H1 (cell line): ENCODE data around the gene ACP3. TPM values are rescaled to one million over a fixed set of nuclear protein-coding genes. Genes with fewer than 3 reads are reported as not detected.

ENCODE experiments used
- CTCF ChIA-PET: fragments of 300-600 bp; sonication (Branson Sonifier 250); formaldehyde crosslinking; loops from one replicate; lab custom pipeline; 2021; ENCODE audit not compliant: partially characterized antibody; lab: Charles Lee
- POLR2A ChIA-PET: fragments of 300-600 bp; sonication (Branson Sonifier 250); formaldehyde crosslinking; loops from one replicate; lab custom pipeline; 2021; ENCODE audit warnings: inconsistent platforms; ENCODE audit not compliant: partially characterized antibody; lab: Charles Lee
- DNase-seq, 2 experiments: peaks; one replicate each; pipeline versions ENCODE4 v3.0.0 to v3.0.0-alpha.2; 2010 to 2022; ENCODE audit warnings: low spot score in 2 of 2, low read depth in 1 of 2, mixed read lengths in 1 of 2
- FAIRE-seq: peaks from 2 replicates; lab custom pipeline; 2011; peaks lifted over from hg19 to GRCh38; lab: Jason Lieb, UNC
- H2AFZ ChIP-seq: 2 replicates; pipeline ENCODE4 v1.8.1; 2012; ENCODE audit warnings: low read length, inconsistent platforms
- H2AK5ac ChIP-seq: 2 replicates; pipeline ENCODE4 v1.6.1; 2013; ENCODE audit warnings: low read depth, low read length
- H2BK120ac ChIP-seq: replicated peaks from 2 replicates; pipeline ENCODE3; 2013; ENCODE audit warnings: low read depth, low read length, inconsistent platforms
- H2BK12ac ChIP-seq: 2 replicates; pipeline ENCODE4 v1.6.1; 2013; ENCODE audit warnings: low read depth, low read length
- H2BK15ac ChIP-seq: 2 replicates; pipeline ENCODE4 v1.6.1; 2013; ENCODE audit warnings: low read length
- H2BK20ac ChIP-seq: 2 replicates; pipeline ENCODE4 v1.6.1; 2013; ENCODE audit warnings: low read length
- H2BK5ac ChIP-seq: 2 replicates; pipeline ENCODE4 v1.6.1; 2013; ENCODE audit warnings: low read depth, low read length
- H3K14ac ChIP-seq: 2 replicates; pipeline ENCODE4 v1.6.1; 2013; ENCODE audit warnings: inconsistent platforms; ENCODE audit not compliant: insufficient read length
- H3K18ac ChIP-seq: 2 replicates; pipeline ENCODE4 v1.6.1; 2013; ENCODE audit warnings: low read length; ENCODE audit errors: extremely low read depth
- H3K23ac ChIP-seq: 2 replicates; pipeline ENCODE4 v1.6.1; 2013; ENCODE audit warnings: inconsistent platforms; ENCODE audit not compliant: insufficient read length
- H3K23me2 ChIP-seq: 2 replicates; pipeline ENCODE4 v1.6.1; 2013; ENCODE audit warnings: low read depth, low read length
- H3K27ac ChIP-seq: 2 replicates; pipeline ENCODE4 v1.6.1; 2011; ENCODE audit warnings: low read depth, low read length, inconsistent platforms
- H3K27me3 ChIP-seq, 4 experiments: replicated peaks in 1 of 4; 1 replicate in 1 of 4; 2 replicates in 3 of 4; pipeline versions ENCODE4 v1.6.1 to v1.8.1; 2011 to 2013; ENCODE audit warnings: low read length in 3 of 4, mild to moderate bottlenecking in 3 of 4, inconsistent platforms in 2 of 4, mixed read lengths in 2 of 4, moderate library complexity in 1 of 4; ENCODE audit not compliant: control insufficient read depth in 3 of 4, insufficient read depth in 3 of 4; ENCODE audit errors: extremely low read depth in 1 of 4
- H3K36me3 ChIP-seq, 4 experiments: 2 replicates each; pipeline versions ENCODE4 v1.6.1 to v1.8.1; 2011 to 2013; ENCODE audit warnings: mild to moderate bottlenecking in 4 of 4, low read length in 3 of 4, moderate library complexity in 2 of 4, control low read depth in 1 of 4, inconsistent platforms in 1 of 4; ENCODE audit not compliant: insufficient read depth in 4 of 4, control insufficient read depth in 2 of 4
- H3K4ac ChIP-seq: replicated peaks from 2 replicates; pipeline ENCODE3; 2013; ENCODE audit warnings: low read length, low read depth, mixed read lengths, inconsistent platforms; ENCODE audit not compliant: insufficient read length
- H3K4me1 ChIP-seq, 4 experiments: replicated peaks in 1 of 4; 1 replicate in 1 of 4; 2 replicates in 3 of 4; pipeline versions ENCODE4 v1.6.1 to v1.8.1; 2011 to 2013; ENCODE audit warnings: low read length in 3 of 4, inconsistent platforms in 2 of 4, mixed read lengths in 1 of 4; ENCODE audit not compliant: insufficient read depth in 4 of 4, control insufficient read depth in 3 of 4
- H3K4me2 ChIP-seq, 2 experiments: 2 replicates each; pipeline versions ENCODE4 v1.6.1 to v1.8.1; 2011 to 2013; ENCODE audit warnings: low read depth in 2 of 2, low read length in 2 of 2, control low read depth in 1 of 2, inconsistent platforms in 1 of 2, mild to moderate bottlenecking in 1 of 2; ENCODE audit not compliant: insufficient read depth in 1 of 2
- H3K4me3 ChIP-seq, 4 experiments: fragments of 200-600, 300-600 bp in 1 of 4; sonication (generic), shearing (Covaris generic), sonication (Bioruptor Twin) in 1 of 4; 2 replicates each; pipeline versions ENCODE4 v1.5.1 to v1.8.1; 2011 to 2016; ENCODE audit warnings: low read length in 4 of 4, low read depth in 3 of 4, control low read depth in 2 of 4, inconsistent platforms in 2 of 4, mild to moderate bottlenecking in 2 of 4, mixed read lengths in 1 of 4, moderate library complexity in 1 of 4; ENCODE audit not compliant: insufficient read depth in 2 of 4; ENCODE audit errors: extremely low read depth in 1 of 4
- H3K56ac ChIP-seq: replicated peaks from 2 replicates; pipeline ENCODE3; 2013; ENCODE audit warnings: low read depth, mild to moderate bottlenecking, mixed read lengths, low read length, inconsistent platforms; ENCODE audit not compliant: insufficient read length
- H3K79me1 ChIP-seq: 2 replicates; pipeline ENCODE4 v1.6.1; 2013; ENCODE audit warnings: low read depth, low read length, control low read depth
- H3K79me2 ChIP-seq, 2 experiments: 2 replicates each; pipeline versions ENCODE4 v1.6.1 to v1.8.1; 2012 to 2013; ENCODE audit warnings: low read length in 2 of 2, mild to moderate bottlenecking in 2 of 2, inconsistent platforms in 1 of 2; ENCODE audit not compliant: insufficient read depth in 2 of 2, control insufficient read depth in 1 of 2
- H3K9ac ChIP-seq, 4 experiments: replicated peaks in 1 of 4; 1 replicate in 1 of 4; 2 replicates in 3 of 4; pipeline versions ENCODE4 v1.6.1 to v1.8.1; 2011 to 2013; ENCODE audit warnings: low read depth in 3 of 4, low read length in 3 of 4, control low read depth in 2 of 4, mild to moderate bottlenecking in 2 of 4, moderate library complexity in 2 of 4, inconsistent platforms in 1 of 4; ENCODE audit errors: extremely low read depth in 1 of 4
- H3K9me3 ChIP-seq, 2 experiments: 2 replicates each; pipeline versions ENCODE4 v1.6.1 to v1.8.1; 2012 to 2013; ENCODE audit warnings: mild to moderate bottlenecking in 2 of 2, moderate library complexity in 2 of 2, control low read depth in 1 of 2, inconsistent platforms in 1 of 2, low read depth in 1 of 2, low read length in 1 of 2, mixed read lengths in 1 of 2; ENCODE audit not compliant: insufficient read depth in 2 of 2
- H4K20me1 ChIP-seq, 2 experiments: replicated peaks in 1 of 2; 2 replicates each; pipeline versions ENCODE3 to v1.8.1; 2011 to 2013; ENCODE audit warnings: inconsistent platforms in 2 of 2, low read length in 2 of 2, mild to moderate bottlenecking in 1 of 2; ENCODE audit not compliant: insufficient read depth in 2 of 2, control insufficient read depth in 1 of 2
- H4K5ac ChIP-seq: 2 replicates; pipeline ENCODE4 v1.6.1; 2013; ENCODE audit warnings: low read length, low read depth, mixed read lengths, inconsistent platforms; ENCODE audit not compliant: insufficient read length
- H4K8ac ChIP-seq: 2 replicates; pipeline ENCODE4 v1.8.0; 2013; ENCODE audit warnings: mild to moderate bottlenecking, moderate library complexity, low read length, inconsistent platforms; ENCODE audit not compliant: insufficient read depth; ENCODE audit errors: extremely low read depth
- H4K91ac ChIP-seq: replicated peaks from 2 replicates; pipeline ENCODE3; 2013; ENCODE audit warnings: low read length, mixed read lengths, inconsistent platforms; ENCODE audit not compliant: insufficient read length
- EZH2 ChIP-seq: fragments of 200-600 bp; sonication (generic); IDR thresholded peaks from 2 replicates; pipeline ENCODE4 v1.7.1; 2012; ENCODE audit warnings: low read depth, mild to moderate bottlenecking, moderate library complexity, low read length, inconsistent platforms; ENCODE audit not compliant: severe bottlenecking
- POU5F1 ChIP-seq: IDR thresholded peaks from 2 replicates; pipeline ENCODE4 v1.6.1; 2011; ENCODE audit warnings: low read depth, mild to moderate bottlenecking, low read length, moderate library complexity
- TEAD4 ChIP-seq: IDR thresholded peaks from 2 replicates; pipeline ENCODE4 v1.6.1; 2012; ENCODE audit warnings: low read depth, low read length, inconsistent platforms, mixed read lengths
- WGBS, 2 experiments: shearing (Covaris generic) in 1 of 2; methylation state at CpG; one replicate each; pipeline versions ENCODE4 v1.1.6 to v1.1.7; 2013 to 2015; ENCODE audit warnings: low lambda C conversion rate in 2 of 2, mixed read lengths in 2 of 2, inconsistent platforms in 1 of 2, low coverage in 1 of 2, missing lambda C conversion rate in 1 of 2; ENCODE audit not compliant: insufficient replicate concordance in 2 of 2, insufficient coverage in 1 of 2, insufficient read length in 1 of 2; ENCODE audit errors: extremely low coverage in 1 of 2, missing lambda C conversion rate in 1 of 2; 5-methylcytosine and 5-hydroxymethylcytosine counted together
- polyA plus RNA-seq, 7 experiments: library from polyadenylated mRNA; depleted of rRNA in 3 of 7; stranded (reverse) in 5 of 7; unstranded in 2 of 7; fragments of >200 nt in 5 of 7; fragments of 200-250 nt in 2 of 7; gene quantifications; 1 replicate in 5 of 7; 2 replicates in 1 of 7; 4 replicates in 1 of 7; pipeline versions ENCODE4 v1.2.1 to v1.2.3, GENCODE V29; 2011 to 2013; ENCODE audit warnings: missing spikeins in 2 of 7, mixed read lengths in 2 of 7
- total RNA-seq: library from RNA; stranded (reverse); fragmentation: NEBNext Ultra II Directional; extraction: Animal tissue kit (Norgen Biotek cat#: 25700); gene quantifications from 2 replicates; pipeline ENCODE4 v1.2.1, GENCODE V29; 2021

Gene ACP3
- total and polyA plus RNA-seq, 2 of the 8 experiments (the other 6 are each of a cell fraction or from before 2014, with no cell fraction given), result 1.2 to 1.4 TPM

GRCh38 chr3:132276228-132276906, 40.8 kb upstream of the ACP3 start:
- H2BK20ac ChIP-seq, result no peak overlapping the region
- H3K4ac ChIP-seq, result no peak overlapping the region
- no peak overlapping the region for H2AFZ ChIP-seq
- no peaks in the 10 kb centered on the region for H3K4me1 ChIP-seq
- no peaks in the 10 kb centered on the region for H3K23me2 ChIP-seq
- DNase-seq (no peak), FAIRE-seq (no peak)
- TF ChIP-seq POU5F1, result no peak
- no peak for TF ChIP-seq TEAD4
- TF ChIP-seq EZH2, result no peak
- H3K18ac ChIP-seq, result no peak overlapping the region
- no peak overlapping the region for H3K56ac ChIP-seq
- POLR2A ChIA-PET, result no interaction called here
- no peak overlapping the region for H3K4me3 ChIP-seq
- no peak overlapping the region; the same call in 1 of the 2 replicates for H3K27ac ChIP-seq
- CTCF ChIA-PET, result interaction anchor here (0.6 to 1.3 kb wide), 4 partner anchors 14 to 618 kb away, joined by 3 to 4 read pairs (median 4); no protein-coding TSS in a partner anchor
- H4K5ac ChIP-seq, result no peak overlapping the region
- H2BK15ac ChIP-seq, result no peak overlapping the region
- H3K79me2 ChIP-seq, result no peaks in the 10 kb centered on the region
- H4K91ac ChIP-seq, result no peak overlapping the region
- H3K9me3 ChIP-seq, result no peaks in the 10 kb centered on the region
- H3K4me2 ChIP-seq, result no peak overlapping the region
- no peaks in the 10 kb centered on the region for H4K20me1 ChIP-seq
- no peak overlapping the region for H3K14ac ChIP-seq
- H2BK5ac ChIP-seq, result no peak overlapping the region
- no peak overlapping the region for H2BK120ac ChIP-seq
- H3K9ac ChIP-seq, result no peak overlapping the region
- H2AK5ac ChIP-seq, result no peak overlapping the region
- H3K36me3 ChIP-seq, result no peaks in the 10 kb centered on the region; a peak in 1 of 8 replicates
- no peak overlapping the region for H4K8ac ChIP-seq
- WGBS, 2 experiments, result 97% methylated on average over 5 of the region's 5 CpGs; no CpG with 5 or more reads in 1 of the 2 experiments
- no peak overlapping the region for H2BK12ac ChIP-seq
- no peaks in the 10 kb centered on the region for H3K27me3 ChIP-seq
- no peaks in the 10 kb centered on the region for H3K79me1 ChIP-seq
- no peak overlapping the region for H3K23ac ChIP-seq
